Spleen (tissue), 7 donors: Measurements from ENCODE around the gene EPHA4.

Experiments used
- POLR2A ChIP-seq, 3 donors: fragments of 450-650 bp; IDR thresholded peaks; one replicate each; pipeline ENCODE4 v1.5.1; 2017; ENCODE audit warnings: antibody characterized with exemption in 3 of 3, mild to moderate bottlenecking in 1 of 3
- POLR2AphosphoS5 ChIP-seq, 3 donors: sonication (generic); formaldehyde crosslinking; IDR thresholded peaks; one replicate each; pipeline ENCODE4 v1.5.1; 2017; ENCODE audit warnings: antibody characterized with exemption in 3 of 3
- TF ChIP-seq, protein P1 (sequence below), 11 experiments: fragments of 200-600 bp in 7 of 11; fragments of 450-650 bp in 4 of 11; sonication (generic) in 4 of 11; IDR thresholded peaks in 8 of 11; conservative IDR thresholded peaks in 3 of 11; 1 replicate in 7 of 11; 2 replicates in 4 of 11; pipeline versions ENCODE4 v1.4.0 to v1.8.0; 2016 to 2021; ENCODE audit warnings: antibody characterized with exemption in 11 of 11, inconsistent platforms in 4 of 11, mild to moderate bottlenecking in 1 of 11
- donor health status: DM: no; HTN: no; CAD: no; lungs with moderate emphysema.
- donor health status: DM: no; HTN: no; CAD: no.
- donor health status: DM: no; HTN: no; CAD: no.

DNA sequence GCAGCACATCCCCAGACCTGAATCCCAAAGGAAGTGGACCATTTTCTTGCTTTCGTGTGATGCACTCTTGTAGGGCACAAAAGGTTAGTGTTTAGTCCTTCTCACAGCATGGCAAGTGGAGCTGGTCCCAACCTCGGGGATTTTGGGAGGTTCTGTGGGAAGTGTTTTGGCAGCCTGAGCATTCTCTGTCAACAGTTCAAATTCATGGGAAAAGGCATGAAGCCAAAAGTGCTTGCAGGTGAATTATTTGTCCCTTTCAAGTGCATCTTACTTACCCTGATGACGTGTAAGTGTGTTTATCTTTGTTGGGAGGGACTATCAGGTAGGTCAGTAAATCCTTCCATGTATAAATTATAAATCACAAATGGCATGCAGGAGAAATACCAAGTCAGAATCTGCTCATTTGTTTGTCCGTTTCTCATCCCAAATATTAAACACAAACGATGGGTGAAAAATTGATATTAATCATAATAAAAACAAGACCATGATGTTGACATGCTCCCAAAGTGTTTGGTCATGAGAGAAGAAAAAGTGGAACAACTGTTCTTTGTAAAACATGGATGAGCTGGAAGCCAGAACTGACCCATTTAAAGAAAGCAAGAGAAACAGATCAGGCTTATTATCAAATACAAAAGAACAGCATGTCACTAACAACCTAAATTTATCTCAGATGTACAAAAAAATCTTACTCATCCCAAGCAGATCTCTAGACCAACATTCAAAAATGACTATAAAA is 57.6 kb downstream of the EPHA4 start:
- TF ChIP-seq POLR2AphosphoS5 (IDR thresholded peaks at IDR 0.05) (no peak), POLR2A (IDR thresholded peaks at IDR 0.05) (no peak)
- TF ChIP-seq, protein P1, sequence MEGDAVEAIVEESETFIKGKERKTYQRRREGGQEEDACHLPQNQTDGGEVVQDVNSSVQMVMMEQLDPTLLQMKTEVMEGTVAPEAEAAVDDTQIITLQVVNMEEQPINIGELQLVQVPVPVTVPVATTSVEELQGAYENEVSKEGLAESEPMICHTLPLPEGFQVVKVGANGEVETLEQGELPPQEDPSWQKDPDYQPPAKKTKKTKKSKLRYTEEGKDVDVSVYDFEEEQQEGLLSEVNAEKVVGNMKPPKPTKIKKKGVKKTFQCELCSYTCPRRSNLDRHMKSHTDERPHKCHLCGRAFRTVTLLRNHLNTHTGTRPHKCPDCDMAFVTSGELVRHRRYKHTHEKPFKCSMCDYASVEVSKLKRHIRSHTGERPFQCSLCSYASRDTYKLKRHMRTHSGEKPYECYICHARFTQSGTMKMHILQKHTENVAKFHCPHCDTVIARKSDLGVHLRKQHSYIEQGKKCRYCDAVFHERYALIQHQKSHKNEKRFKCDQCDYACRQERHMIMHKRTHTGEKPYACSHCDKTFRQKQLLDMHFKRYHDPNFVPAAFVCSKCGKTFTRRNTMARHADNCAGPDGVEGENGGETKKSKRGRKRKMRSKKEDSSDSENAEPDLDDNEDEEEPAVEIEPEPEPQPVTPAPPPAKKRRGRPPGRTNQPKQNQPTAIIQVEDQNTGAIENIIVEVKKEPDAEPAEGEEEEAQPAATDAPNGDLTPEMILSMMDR (IDR thresholded peaks at IDR 0.05 in 8 of 11, conservative IDR thresholded peaks at IDR 0.05 in 3 of 11), result no peak
